GM23338 (cell line): ENCODE results near the gene MAVS. TPM values are rescaled to one million over a fixed set of nuclear protein-coding genes. Genes with fewer than 3 reads are reported as not detected.

ENCODE experiments used
- ATAC-seq: fragments of 200-7000 bp; cut with Tn5 transposase; 3 replicates; pipeline ENCODE4 v1.9.1; 2020
- DNase-seq: peaks from one replicate; pipeline ENCODE4 v3.0.0-alpha.2; 2015; ENCODE audit warnings: low spot score
- H2AFZ ChIP-seq: fragments of 200-600 bp; sonication (generic); 2 replicates; pipeline ENCODE4 v1.8.0; 2016; ENCODE audit warnings: antibody characterized with exemption, mild to moderate bottlenecking, moderate library complexity
- H3F3A ChIP-seq: fragments of 200-600 bp; sonication (generic); replicated peaks from 2 replicates; pipeline ENCODE4 v1.8.0; 2017; ENCODE audit warnings: antibody characterized with exemption, mixed run types, low read depth
- H3K27ac ChIP-seq: fragments of 200-600 bp; sonication (generic); 2 replicates; pipeline ENCODE4 v1.6.1; 2016; ENCODE audit warnings: low read depth
- H3K27me3 ChIP-seq: fragments of 200-600 bp; sonication (generic); 2 replicates; pipeline ENCODE4 v1.8.0; 2016; ENCODE audit warnings: mild to moderate bottlenecking, mixed run types, moderate library complexity; ENCODE audit not compliant: insufficient read depth
- H3K36me3 ChIP-seq: fragments of 200-600 bp; sonication (generic); 2 replicates; pipeline ENCODE4 v1.8.0; 2016; ENCODE audit warnings: mild to moderate bottlenecking; ENCODE audit not compliant: insufficient read depth
- H3K4me1 ChIP-seq: fragments of 200-600 bp; sonication (generic); 2 replicates; pipeline ENCODE4 v1.8.0; 2016; ENCODE audit warnings: mild to moderate bottlenecking, moderate library complexity; ENCODE audit not compliant: insufficient read depth
- H3K4me2 ChIP-seq: fragments of 200-600 bp; sonication (generic); 2 replicates; pipeline ENCODE4 v1.7.1; 2017; ENCODE audit warnings: mixed run types
- H3K4me3 ChIP-seq: fragments of 200-600 bp; sonication (generic); 2 replicates; pipeline ENCODE4 v1.6.1; 2016; ENCODE audit warnings: mixed run types
- H3K79me2 ChIP-seq: fragments of 200-600 bp; sonication (generic); replicated peaks from 2 replicates; pipeline ENCODE4 v1.8.0; 2017; ENCODE audit warnings: mild to moderate bottlenecking; ENCODE audit not compliant: insufficient read depth
- H3K9me2 ChIP-seq: fragments of 200-600 bp; sonication (generic); 2 replicates; pipeline ENCODE4 v1.8.0; 2017; ENCODE audit not compliant: insufficient read depth
- H4K20me1 ChIP-seq: fragments of 200-600 bp; sonication (generic); replicated peaks from 2 replicates; pipeline ENCODE4 v1.8.0; 2017; ENCODE audit warnings: mild to moderate bottlenecking; ENCODE audit not compliant: insufficient read depth
- H3K27ac Mint-ChIP-seq: 2 replicates; pipeline ENCODE4 v1.8.0; 2020; ENCODE audit warnings: inconsistent platforms, mild to moderate bottlenecking, moderate library complexity, mixed read lengths
- H3K27me3 Mint-ChIP-seq: 3 replicates; pipeline ENCODE4 v1.8.0; 2022; ENCODE audit warnings: low read depth, mild to moderate bottlenecking, moderate library complexity, mixed read lengths, inconsistent platforms; ENCODE audit not compliant: insufficient read depth, poor library complexity
- H3K36me3 Mint-ChIP-seq: 3 replicates; pipeline ENCODE4 v1.8.0; 2021; ENCODE audit warnings: low read depth, mild to moderate bottlenecking, inconsistent platforms, moderate library complexity, mixed read lengths
- H3K4me1 Mint-ChIP-seq: 3 replicates; pipeline ENCODE4 v1.8.0; 2020; ENCODE audit warnings: mild to moderate bottlenecking, inconsistent platforms, mixed read lengths
- H3K4me3 Mint-ChIP-seq: 3 replicates; pipeline ENCODE4 v1.8.0; 2021; ENCODE audit warnings: moderate library complexity, mild to moderate bottlenecking, inconsistent platforms, mixed read lengths
- H3K9me3 Mint-ChIP-seq: 3 replicates; pipeline ENCODE4 v1.8.0; 2020; ENCODE audit warnings: moderate library complexity, mild to moderate bottlenecking, inconsistent platforms, mixed read lengths
- CREB1 ChIP-seq: fragments of 250-450 bp; sonication (Bioruptor Pico); IDR thresholded peaks from 2 replicates; pipeline ENCODE4 v1.5.0; 2020; ENCODE audit warnings: low read depth, mild to moderate bottlenecking, moderate library complexity
- EZH2 ChIP-seq: fragments of 200-600 bp; sonication (generic); IDR thresholded peaks from one replicate; pipeline ENCODE4 v1.8.0; 2017; ENCODE audit warnings: antibody characterized with exemption, mild to moderate bottlenecking, low read depth; ENCODE audit not compliant: unreplicated experiment
- EZH2phosphoT487 ChIP-seq: fragments of 200-600 bp; sonication (generic); IDR thresholded peaks from one replicate; pipeline ENCODE4 v1.8.1; 2018; ENCODE audit warnings: antibody characterized with exemption; ENCODE audit not compliant: unreplicated experiment
- JUNB ChIP-seq: IDR thresholded peaks from one replicate; pipeline ENCODE4 v1.6.1; 2016; ENCODE audit warnings: antibody characterized with exemption; ENCODE audit not compliant: unreplicated experiment
- NANOG ChIP-seq: IDR thresholded peaks from 2 replicates; pipeline ENCODE4 v1.6.1; 2016; ENCODE audit warnings: antibody characterized with exemption, borderline replicate concordance
- POLR2AphosphoS5 ChIP-seq: IDR thresholded peaks from 2 replicates; pipeline ENCODE4 v1.6.1; 2016; ENCODE audit warnings: antibody characterized with exemption, low read depth
- STAT1 ChIP-seq: IDR thresholded peaks from one replicate; pipeline ENCODE4 v1.6.1; 2016; ENCODE audit warnings: antibody characterized with exemption; ENCODE audit not compliant: unreplicated experiment
- ZNF114 ChIP-seq: fragments of 250-450 bp; sonication (Bioruptor Pico); IDR thresholded peaks from 2 replicates; pipeline ENCODE4 v1.5.0; 2020; ENCODE audit warnings: mild to moderate bottlenecking, moderate library complexity
- ZNF331 ChIP-seq: fragments of 250-450 bp; sonication (Bioruptor Pico); IDR thresholded peaks from 2 replicates; pipeline ENCODE4 v1.5.0; 2020; ENCODE audit warnings: low read depth, mild to moderate bottlenecking, moderate library complexity
- polyA plus RNA-seq: library from polyadenylated mRNA; unstranded; fragments of >200 nt; fragmentation: Nextera tagmentation; extraction: Ambion mirVana; gene quantifications from 2 replicates; pipeline ENCODE4 v1.2.1, GENCODE V29; 2016
- total RNA-seq: library from RNA; depleted of rRNA; stranded (reverse); fragments of >200 nt; shearing (Covaris generic); gene quantifications from 2 replicates; pipeline ENCODE4 v1.2.3, GENCODE V29; 2014
- TF ChIP-seq, protein P1 (sequence below), 2 experiments: fragments of 200-600 bp in 1 of 2; sonication (generic) in 1 of 2; conservative IDR thresholded peaks; 2 replicates each; pipeline versions ENCODE4 v1.5.1 to v1.6.1; 2016 to 2017; ENCODE audit warnings: antibody characterized with exemption in 2 of 2, low read depth in 2 of 2, mild to moderate bottlenecking in 2 of 2, moderate library complexity in 1 of 2
- TF ChIP-seq, protein P2 (sequence below): IDR thresholded peaks from one replicate; pipeline ENCODE4 v1.6.1; 2018; ENCODE audit warnings: antibody characterized with exemption; ENCODE audit not compliant: unreplicated experiment
- TF ChIP-seq, protein P3 (sequence below): IDR thresholded peaks from 2 replicates; pipeline ENCODE4 v1.6.1; 2016; ENCODE audit warnings: antibody characterized with exemption
- TF ChIP-seq, protein P4 (sequence below): fragments of 250-450 bp; sonication (Bioruptor Pico); IDR thresholded peaks from 2 replicates; pipeline ENCODE4 v1.5.0; 2020; ENCODE audit warnings: mild to moderate bottlenecking, moderate library complexity

Gene MAVS
- total and polyA plus RNA-seq, 2 experiments from 2014 or later: 5.2 to 21.8 TPM

DNA sequence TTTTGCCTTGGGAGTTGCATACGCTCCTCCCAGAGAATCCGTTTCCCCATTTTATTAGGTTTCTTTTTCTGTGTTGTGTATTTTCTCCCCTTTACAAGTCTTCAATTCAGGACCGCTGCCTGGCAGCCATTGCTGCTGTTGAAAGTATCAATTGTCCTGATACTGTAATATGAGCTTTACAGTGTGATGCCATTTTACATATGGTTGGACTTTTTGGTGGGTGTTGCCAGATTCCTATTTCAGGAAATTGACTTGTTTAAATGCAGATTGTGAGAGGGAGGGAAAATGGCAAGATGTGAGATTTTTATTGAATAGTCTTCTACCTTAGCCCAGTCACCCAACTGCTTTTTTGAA is 43.7 kb downstream of the MAVS start:
- ATAC-seq: no peak
- peaks cover 41% of the 10 kb centered on the region for H3K4me1 Mint-ChIP-seq
- H3K36me3 ChIP-seq: no peaks in the 10 kb centered on the region
- no peaks in the 10 kb centered on the region for H3K27me3 ChIP-seq
- H3K4me2 ChIP-seq: peak overlapping the region; percentile 88
- peak overlapping the region; percentile 93 for H3K27ac ChIP-seq
- peak overlapping the region; percentile 98 for H3K27ac Mint-ChIP-seq
- H4K20me1 ChIP-seq: peaks cover 46% of the 10 kb centered on the region
- peak overlapping the region; percentile 99 for H3K4me3 Mint-ChIP-seq
- peaks cover 77% of the 10 kb centered on the region for H3K79me2 ChIP-seq
- TF ChIP-seq, protein P1, sequence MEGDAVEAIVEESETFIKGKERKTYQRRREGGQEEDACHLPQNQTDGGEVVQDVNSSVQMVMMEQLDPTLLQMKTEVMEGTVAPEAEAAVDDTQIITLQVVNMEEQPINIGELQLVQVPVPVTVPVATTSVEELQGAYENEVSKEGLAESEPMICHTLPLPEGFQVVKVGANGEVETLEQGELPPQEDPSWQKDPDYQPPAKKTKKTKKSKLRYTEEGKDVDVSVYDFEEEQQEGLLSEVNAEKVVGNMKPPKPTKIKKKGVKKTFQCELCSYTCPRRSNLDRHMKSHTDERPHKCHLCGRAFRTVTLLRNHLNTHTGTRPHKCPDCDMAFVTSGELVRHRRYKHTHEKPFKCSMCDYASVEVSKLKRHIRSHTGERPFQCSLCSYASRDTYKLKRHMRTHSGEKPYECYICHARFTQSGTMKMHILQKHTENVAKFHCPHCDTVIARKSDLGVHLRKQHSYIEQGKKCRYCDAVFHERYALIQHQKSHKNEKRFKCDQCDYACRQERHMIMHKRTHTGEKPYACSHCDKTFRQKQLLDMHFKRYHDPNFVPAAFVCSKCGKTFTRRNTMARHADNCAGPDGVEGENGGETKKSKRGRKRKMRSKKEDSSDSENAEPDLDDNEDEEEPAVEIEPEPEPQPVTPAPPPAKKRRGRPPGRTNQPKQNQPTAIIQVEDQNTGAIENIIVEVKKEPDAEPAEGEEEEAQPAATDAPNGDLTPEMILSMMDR (conservative IDR thresholded peaks at IDR 0.05; ENCODE audit: low read depth in 2 of 2): no peak
- no peak for TF ChIP-seq ZNF114
- TF ChIP-seq STAT1: no peak
- TF ChIP-seq EZH2: no peak
- TF ChIP-seq, protein P2, sequence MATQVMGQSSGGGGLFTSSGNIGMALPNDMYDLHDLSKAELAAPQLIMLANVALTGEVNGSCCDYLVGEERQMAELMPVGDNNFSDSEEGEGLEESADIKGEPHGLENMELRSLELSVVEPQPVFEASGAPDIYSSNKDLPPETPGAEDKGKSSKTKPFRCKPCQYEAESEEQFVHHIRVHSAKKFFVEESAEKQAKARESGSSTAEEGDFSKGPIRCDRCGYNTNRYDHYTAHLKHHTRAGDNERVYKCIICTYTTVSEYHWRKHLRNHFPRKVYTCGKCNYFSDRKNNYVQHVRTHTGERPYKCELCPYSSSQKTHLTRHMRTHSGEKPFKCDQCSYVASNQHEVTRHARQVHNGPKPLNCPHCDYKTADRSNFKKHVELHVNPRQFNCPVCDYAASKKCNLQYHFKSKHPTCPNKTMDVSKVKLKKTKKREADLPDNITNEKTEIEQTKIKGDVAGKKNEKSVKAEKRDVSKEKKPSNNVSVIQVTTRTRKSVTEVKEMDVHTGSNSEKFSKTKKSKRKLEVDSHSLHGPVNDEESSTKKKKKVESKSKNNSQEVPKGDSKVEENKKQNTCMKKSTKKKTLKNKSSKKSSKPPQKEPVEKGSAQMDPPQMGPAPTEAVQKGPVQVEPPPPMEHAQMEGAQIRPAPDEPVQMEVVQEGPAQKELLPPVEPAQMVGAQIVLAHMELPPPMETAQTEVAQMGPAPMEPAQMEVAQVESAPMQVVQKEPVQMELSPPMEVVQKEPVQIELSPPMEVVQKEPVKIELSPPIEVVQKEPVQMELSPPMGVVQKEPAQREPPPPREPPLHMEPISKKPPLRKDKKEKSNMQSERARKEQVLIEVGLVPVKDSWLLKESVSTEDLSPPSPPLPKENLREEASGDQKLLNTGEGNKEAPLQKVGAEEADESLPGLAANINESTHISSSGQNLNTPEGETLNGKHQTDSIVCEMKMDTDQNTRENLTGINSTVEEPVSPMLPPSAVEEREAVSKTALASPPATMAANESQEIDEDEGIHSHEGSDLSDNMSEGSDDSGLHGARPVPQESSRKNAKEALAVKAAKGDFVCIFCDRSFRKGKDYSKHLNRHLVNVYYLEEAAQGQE: no peak
- TF ChIP-seq, protein P3, sequence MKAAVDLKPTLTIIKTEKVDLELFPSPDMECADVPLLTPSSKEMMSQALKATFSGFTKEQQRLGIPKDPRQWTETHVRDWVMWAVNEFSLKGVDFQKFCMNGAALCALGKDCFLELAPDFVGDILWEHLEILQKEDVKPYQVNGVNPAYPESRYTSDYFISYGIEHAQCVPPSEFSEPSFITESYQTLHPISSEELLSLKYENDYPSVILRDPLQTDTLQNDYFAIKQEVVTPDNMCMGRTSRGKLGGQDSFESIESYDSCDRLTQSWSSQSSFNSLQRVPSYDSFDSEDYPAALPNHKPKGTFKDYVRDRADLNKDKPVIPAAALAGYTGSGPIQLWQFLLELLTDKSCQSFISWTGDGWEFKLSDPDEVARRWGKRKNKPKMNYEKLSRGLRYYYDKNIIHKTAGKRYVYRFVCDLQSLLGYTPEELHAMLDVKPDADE: no peak
- no peak for TF ChIP-seq CREB1
- no peak for TF ChIP-seq JUNB
- TF ChIP-seq POLR2AphosphoS5: no peak
- no peak for TF ChIP-seq EZH2phosphoT487
- no peak for TF ChIP-seq ZNF331 (CRISPR knock-in tag)
- TF ChIP-seq, protein P4, sequence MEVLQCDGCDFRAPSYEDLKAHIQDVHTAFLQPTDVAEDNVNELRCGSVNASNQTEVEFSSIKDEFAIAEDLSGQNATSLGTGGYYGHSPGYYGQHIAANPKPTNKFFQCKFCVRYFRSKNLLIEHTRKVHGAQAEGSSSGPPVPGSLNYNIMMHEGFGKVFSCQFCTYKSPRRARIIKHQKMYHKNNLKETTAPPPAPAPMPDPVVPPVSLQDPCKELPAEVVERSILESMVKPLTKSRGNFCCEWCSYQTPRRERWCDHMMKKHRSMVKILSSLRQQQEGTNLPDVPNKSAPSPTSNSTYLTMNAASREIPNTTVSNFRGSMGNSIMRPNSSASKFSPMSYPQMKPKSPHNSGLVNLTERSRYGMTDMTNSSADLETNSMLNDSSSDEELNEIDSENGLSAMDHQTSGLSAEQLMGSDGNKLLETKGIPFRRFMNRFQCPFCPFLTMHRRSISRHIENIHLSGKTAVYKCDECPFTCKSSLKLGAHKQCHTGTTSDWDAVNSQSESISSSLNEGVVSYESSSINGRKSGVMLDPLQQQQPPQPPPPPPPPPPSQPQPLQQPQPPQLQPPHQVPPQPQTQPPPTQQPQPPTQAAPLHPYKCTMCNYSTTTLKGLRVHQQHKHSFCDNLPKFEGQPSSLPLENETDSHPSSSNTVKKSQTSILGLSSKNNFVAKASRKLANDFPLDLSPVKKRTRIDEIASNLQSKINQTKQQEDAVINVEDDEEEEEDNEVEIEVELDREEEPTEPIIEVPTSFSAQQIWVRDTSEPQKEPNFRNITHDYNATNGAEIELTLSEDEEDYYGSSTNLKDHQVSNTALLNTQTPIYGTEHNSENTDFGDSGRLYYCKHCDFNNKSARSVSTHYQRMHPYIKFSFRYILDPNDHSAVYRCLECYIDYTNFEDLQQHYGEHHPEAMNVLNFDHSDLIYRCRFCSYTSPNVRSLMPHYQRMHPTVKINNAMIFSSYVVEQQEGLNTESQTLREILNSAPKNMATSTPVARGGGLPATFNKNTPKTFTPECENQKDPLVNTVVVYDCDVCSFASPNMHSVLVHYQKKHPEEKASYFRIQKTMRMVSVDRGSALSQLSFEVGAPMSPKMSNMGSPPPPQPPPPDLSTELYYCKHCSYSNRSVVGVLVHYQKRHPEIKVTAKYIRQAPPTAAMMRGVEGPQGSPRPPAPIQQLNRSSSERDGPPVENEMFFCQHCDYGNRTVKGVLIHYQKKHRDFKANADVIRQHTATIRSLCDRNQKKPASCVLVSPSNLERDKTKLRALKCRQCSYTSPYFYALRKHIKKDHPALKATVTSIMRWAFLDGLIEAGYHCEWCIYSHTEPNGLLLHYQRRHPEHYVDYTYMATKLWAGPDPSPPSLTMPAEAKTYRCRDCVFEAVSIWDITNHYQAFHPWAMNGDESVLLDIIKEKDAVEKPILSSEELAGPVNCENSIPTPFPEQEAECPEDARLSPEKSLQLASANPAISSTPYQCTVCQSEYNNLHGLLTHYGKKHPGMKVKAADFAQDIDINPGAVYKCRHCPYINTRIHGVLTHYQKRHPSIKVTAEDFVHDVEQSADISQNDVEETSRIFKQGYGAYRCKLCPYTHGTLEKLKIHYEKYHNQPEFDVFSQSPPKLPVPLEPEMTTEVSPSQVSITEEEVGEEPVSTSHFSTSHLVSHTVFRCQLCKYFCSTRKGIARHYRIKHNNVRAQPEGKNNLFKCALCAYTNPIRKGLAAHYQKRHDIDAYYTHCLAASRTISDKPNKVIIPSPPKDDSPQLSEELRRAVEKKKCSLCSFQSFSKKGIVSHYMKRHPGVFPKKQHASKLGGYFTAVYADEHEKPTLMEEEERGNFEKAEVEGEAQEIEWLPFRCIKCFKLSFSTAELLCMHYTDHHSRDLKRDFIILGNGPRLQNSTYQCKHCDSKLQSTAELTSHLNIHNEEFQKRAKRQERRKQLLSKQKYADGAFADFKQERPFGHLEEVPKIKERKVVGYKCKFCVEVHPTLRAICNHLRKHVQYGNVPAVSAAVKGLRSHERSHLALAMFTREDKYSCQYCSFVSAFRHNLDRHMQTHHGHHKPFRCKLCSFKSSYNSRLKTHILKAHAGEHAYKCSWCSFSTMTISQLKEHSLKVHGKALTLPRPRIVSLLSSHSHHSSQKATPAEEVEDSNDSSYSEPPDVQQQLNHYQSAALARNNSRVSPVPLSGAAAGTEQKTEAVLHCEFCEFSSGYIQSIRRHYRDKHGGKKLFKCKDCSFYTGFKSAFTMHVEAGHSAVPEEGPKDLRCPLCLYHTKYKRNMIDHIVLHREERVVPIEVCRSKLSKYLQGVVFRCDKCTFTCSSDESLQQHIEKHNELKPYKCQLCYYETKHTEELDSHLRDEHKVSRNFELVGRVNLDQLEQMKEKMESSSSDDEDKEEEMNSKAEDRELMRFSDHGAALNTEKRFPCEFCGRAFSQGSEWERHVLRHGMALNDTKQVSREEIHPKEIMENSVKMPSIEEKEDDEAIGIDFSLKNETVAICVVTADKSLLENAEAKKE (CRISPR knock-in tag): no peak
- no peak for TF ChIP-seq NANOG
- peak; percentile 55 for DNase-seq
- H3K4me3 ChIP-seq: peak overlapping the region; percentile 92
- H3K9me2 ChIP-seq: no peaks in the 10 kb centered on the region
- peaks cover 19% of the 10 kb centered on the region for H3K27me3 Mint-ChIP-seq
- 0 out of 3 replicates have a peak, but pooled peaks cover 2% of the 10 kb centered on the region for H3K9me3 Mint-ChIP-seq
- H2AFZ ChIP-seq: no peak overlapping the region
- peaks cover 41% of the 10 kb centered on the region for H3K4me1 ChIP-seq
- no peaks in the 10 kb centered on the region for H3F3A ChIP-seq
- H3K36me3 Mint-ChIP-seq: peaks cover 50% of the 10 kb centered on the region
